Motor neuron (in vitro differentiated cells): ENCODE results near the gene NOD1. TPM values are rescaled to one million over a fixed set of nuclear protein-coding genes. Genes with fewer than 3 reads are reported as not detected.
"Not testable (repeated sequence)": the region's sequence is repeated elsewhere in the genome, so short reads cannot be mapped to it uniquely, and the experiment has no call there.

Source experiments
- ATAC-seq, 8 experiments: fragments of 200-7000 bp; cut with Tn5 transposase; replicated peaks in 6 of 8; 2 replicates each; pipeline ENCODE4 v1.8.0; 2021; ENCODE audit warnings: mild to moderate bottlenecking in 8 of 8, moderate library complexity in 8 of 8
- H3K27ac ChIP-seq, 2 donors: fragments of 250-450 bp; sonication (Bioruptor Pico); 2 replicates each; pipeline ENCODE4 v1.9.0; 2021; ENCODE audit warnings: antibody characterized with exemption in 2 of 2, mild to moderate bottlenecking in 2 of 2, moderate library complexity in 1 of 2
- H3K4me1 ChIP-seq, 2 donors: fragments of 250-450 bp; sonication (Bioruptor Pico); replicated peaks in 1 of 2; 2 replicates each; pipeline ENCODE4 v1.6.1; 2021; ENCODE audit warnings: antibody characterized with exemption in 2 of 2, mild to moderate bottlenecking in 2 of 2, moderate library complexity in 1 of 2
- H3K4me3 ChIP-seq, 5 donors: fragments of 250-450 bp; sonication (Bioruptor Pico); 2 replicates each; pipeline ENCODE4 v1.9.0; 2021; ENCODE audit warnings: antibody characterized with exemption in 5 of 5, mild to moderate bottlenecking in 5 of 5, moderate library complexity in 4 of 5
- WGBS, 10 experiments: fragments of 450-650 bp; shearing (Covaris generic); methylation state at CpG; one replicate each; pipeline ENCODE4 v1.0.0; 2022; 5-methylcytosine and 5-hydroxymethylcytosine counted together
- in situ Hi-C, 9 experiments: fragments of 400-800 bp; cut with MboI; loops; one replicate each; pipeline ENCODE4 v1.15.0; 2021; ENCODE audit warnings: low sequenced_read_pairs in 9 of 9, low pct_unique_long_range_greater_than_20kb in 2 of 9; ENCODE audit not compliant: unreplicated experiment in 9 of 9
- total RNA-seq, 8 experiments: library from RNA; unstranded; fragments of 300-600 nt; gene quantifications; 2 replicates each; pipeline versions ENCODE4 v1.2.3 to v1.2.4, GENCODE V29; 2022

NOD1 gene
- total RNA-seq, 8 experiments from 2014 or later: 1.4 to 10.1 (median 5.5) TPM

GRCh38 chr7:30429156-30429530, 49.4 kb downstream of the NOD1 start:
- Histone ChIP-seq H3K27ac (no peak overlapping the region), H3K4me3 (no peak overlapping the region), H3K4me1 (peaks cover 4 to 14% of the 10 kb centered on the region in 2 donors)
- in situ Hi-C loops: no loop called here
- 90 to 100% (median 96%) methylated on average over 2 to 4 of the region's 5 CpGs; no CpG with 5 or more reads in 4 of the 10 experiments for WGBS, 10 experiments
- no peak for ATAC-seq

- in situ Hi-C loops: no loop called here
- no peak for ATAC-seq
- peaks cover 4 to 14% of the 10 kb centered on the region in 2 donors for H3K4me1 ChIP-seq
- H3K27ac ChIP-seq: no peak overlapping the region
- no peak overlapping the region for H3K4me3 ChIP-seq
- 53 to 100% (median 90%) methylated on average over 2 to 5 of the region's 7 CpGs; no CpG with 5 or more reads in 1 of the 10 experiments for WGBS, 10 experiments
These were observed 50.1 kb downstream of the NOD1 start for GRCh38 chr7:30428246-30429155.

- Histone ChIP-seq H3K4me1 (peaks cover 4 to 14% of the 10 kb centered on the region in 2 donors), H3K27ac (no peak overlapping the region), H3K4me3 (no peak overlapping the region)
- ATAC-seq: no peak
- WGBS, 10 experiments: 84 to 100% (median 90%) methylated on average over 2 to 4 of the region's 6 CpGs; no CpG with 5 or more reads in 5 of the 10 experiments
- in situ Hi-C loops: no loop called here
These were observed 51.1 kb downstream of the NOD1 start for GRCh38 chr7:30427296-30428070.

GRCh38 chr7:30424506-30424905, 54.1 kb downstream of the NOD1 start:
- in situ Hi-C loops: loop anchor here in 1 of 9 experiments (25.0 kb wide), 1 partner anchor 262 kb away; no protein-coding TSS in a partner anchor
- no peak overlapping the region for H3K27ac ChIP-seq
- no peak overlapping the region for H3K4me3 ChIP-seq
- 60 to 100% (median 85%) methylated on average over 1 to 4 of the region's 5 CpGs; no CpG with 5 or more reads in 2 of the 10 experiments for WGBS, 10 experiments
- ATAC-seq: no peak
- peaks cover 0 to 1% of the 10 kb centered on the region in 2 donors for H3K4me1 ChIP-seq

GRCh38 chr7:30423788-30424505, 54.6 kb downstream of the NOD1 start:
- H3K4me3 ChIP-seq: no peak overlapping the region
- H3K4me1 ChIP-seq: peaks cover 0 to 3% of the 10 kb centered on the region in 2 donors
- ATAC-seq: no peak
- WGBS, 10 experiments: 67 to 100% (median 93%) methylated on average over 1 to 8 of the region's 14 CpGs; no CpG with 5 or more reads in 3 of the 10 experiments
- in situ Hi-C loops: loop anchor here in 1 of 9 experiments (25.0 kb wide), 1 partner anchor 262 kb away; no protein-coding TSS in a partner anchor
- no peak overlapping the region for H3K27ac ChIP-seq

GRCh38 chr7:30422922-30423321, 55.7 kb downstream of the NOD1 start:
- in situ Hi-C loops: loop anchor here in 1 of 9 experiments (25.0 kb wide), 1 partner anchor 261 kb away; no protein-coding TSS in a partner anchor
- 80 to 100% (median 94%) methylated on average over 1 to 6 of the region's 6 CpGs; no CpG with 5 or more reads in 1 of the 10 experiments for WGBS, 10 experiments
- ATAC-seq: no peak

GRCh38 chr7:30421647-30422196, 56.9 kb downstream of the NOD1 start:
- no peak overlapping the region for H3K27ac ChIP-seq
- no peak overlapping the region for H3K4me3 ChIP-seq
- 58 to 100% (median 72%) methylated on average over 2 to 3 of the region's 3 CpGs for WGBS, 10 experiments
- in situ Hi-C loops: loop anchor here in 1 of 9 experiments (25.0 kb wide), 1 partner anchor 259 kb away; no protein-coding TSS in a partner anchor
- H3K4me1 ChIP-seq: peaks cover 0 to 3% of the 10 kb centered on the region in 2 donors
- ATAC-seq: no peak

More at GRCh38 chr7:30422922-30423321, 55.7 kb downstream of the NOD1 start:
- Histone ChIP-seq H3K27ac (no peak overlapping the region), H3K4me3 (no peak overlapping the region), H3K4me1 (peaks cover 0 to 3% of the 10 kb centered on the region in 2 donors)

GRCh38 chr7:30420662-30421061, 57.9 kb downstream of the NOD1 start:
- 54 to 100% (median 70%) methylated on average over 1 to 3 of the region's 3 CpGs; no CpG with 5 or more reads in 3 of the 10 experiments for WGBS, 10 experiments
- H3K4me3 ChIP-seq: no peak overlapping the region
- ATAC-seq: peak in 3 of 8 experiments; percentile 62 to 88 (median 68)

GRCh38 chr7:30420080-30420479, 58.5 kb downstream of the NOD1 start:
- WGBS, 10 experiments: 59% methylated on average over 3 of the region's 26 CpGs; no CpG with 5 or more reads in 9 of the 10 experiments
- H3K27ac ChIP-seq, ATAC-seq, H3K4me1 ChIP-seq: not testable (repeated sequence)
- H3K4me3 ChIP-seq: peak overlapping the region in 1 of 5 donors; percentile 9
- in situ Hi-C loops: loop anchor here in 1 of 9 experiments (25.0 kb wide), 1 partner anchor 258 kb away; no protein-coding TSS in a partner anchor

More at GRCh38 chr7:30420662-30421061, 57.9 kb downstream of the NOD1 start:
- Histone ChIP-seq H3K27ac (no peak overlapping the region), H3K4me1 (peaks cover 0 to 3% of the 10 kb centered on the region in 2 donors)
- in situ Hi-C loops: loop anchor here in 1 of 9 experiments (25.0 kb wide), 1 partner anchor 258 kb away; no protein-coding TSS in a partner anchor

- in situ Hi-C loops: loop anchor here in 1 of 9 experiments (25.0 kb wide), 1 partner anchor 252 kb away; no protein-coding TSS in a partner anchor
- WGBS, 10 experiments: 0 to 100% (median 88%) methylated on average over 1 to 6 of the region's 7 CpGs; no CpG with 5 or more reads in 5 of the 10 experiments
- no peak overlapping the region for H3K4me3 ChIP-seq
- no peak overlapping the region for H3K27ac ChIP-seq
- no peaks in the 10 kb centered on the region for H3K4me1 ChIP-seq
- ATAC-seq: no peak
These were observed 64.7 kb downstream of the NOD1 start for GRCh38 chr7:30413864-30414263.

- 18 to 100% (median 74%) methylated on average over 1 to 5 of the region's 5 CpGs; no CpG with 5 or more reads in 2 of the 10 experiments for WGBS, 10 experiments
- Histone ChIP-seq H3K4me1 (no peaks in the 10 kb centered on the region), H3K4me3 (no peak overlapping the region), H3K27ac (no peak overlapping the region)
- in situ Hi-C loops: loop anchor here in 1 of 9 experiments (25.0 kb wide), 1 partner anchor 251 kb away; no protein-coding TSS in a partner anchor
- ATAC-seq: peak in 7 of 8 experiments; percentile 50 to 100 (median 79)
These were observed 65.6 kb downstream of the NOD1 start for GRCh38 chr7:30412782-30413504.
